H1 (cell line): ENCODE measurements around the gene OGFOD1. TPM values are rescaled to one million over a fixed set of nuclear protein-coding genes. Genes with fewer than 3 reads are reported as not detected.

Experiments
- CTCF ChIA-PET: fragments of 300-600 bp; sonication (Branson Sonifier 250); formaldehyde crosslinking; loops from one replicate; lab custom pipeline; 2021; ENCODE audit not compliant: partially characterized antibody; lab: Charles Lee
- POLR2A ChIA-PET: fragments of 300-600 bp; sonication (Branson Sonifier 250); formaldehyde crosslinking; loops from one replicate; lab custom pipeline; 2021; ENCODE audit warnings: inconsistent platforms; ENCODE audit not compliant: partially characterized antibody; lab: Charles Lee
- DNase-seq, 2 experiments: peaks; one replicate each; pipeline versions ENCODE4 v3.0.0 to v3.0.0-alpha.2; 2010 to 2022; ENCODE audit warnings: low spot score in 2 of 2, low read depth in 1 of 2, mixed read lengths in 1 of 2
- FAIRE-seq: peaks from 2 replicates; lab custom pipeline; 2011; peaks lifted over from hg19 to GRCh38; lab: Jason Lieb, UNC
- H2AFZ ChIP-seq: 2 replicates; pipeline ENCODE4 v1.8.1; 2012; ENCODE audit warnings: low read length, inconsistent platforms
- H2AK5ac ChIP-seq: 2 replicates; pipeline ENCODE4 v1.6.1; 2013; ENCODE audit warnings: low read depth, low read length
- H2BK120ac ChIP-seq: replicated peaks from 2 replicates; pipeline ENCODE3; 2013; ENCODE audit warnings: low read depth, low read length, inconsistent platforms
- H2BK12ac ChIP-seq: 2 replicates; pipeline ENCODE4 v1.6.1; 2013; ENCODE audit warnings: low read depth, low read length
- H2BK15ac ChIP-seq: 2 replicates; pipeline ENCODE4 v1.6.1; 2013; ENCODE audit warnings: low read length
- H2BK20ac ChIP-seq: 2 replicates; pipeline ENCODE4 v1.6.1; 2013; ENCODE audit warnings: low read length
- H2BK5ac ChIP-seq: 2 replicates; pipeline ENCODE4 v1.6.1; 2013; ENCODE audit warnings: low read depth, low read length
- H3K14ac ChIP-seq: 2 replicates; pipeline ENCODE4 v1.6.1; 2013; ENCODE audit warnings: inconsistent platforms; ENCODE audit not compliant: insufficient read length
- H3K18ac ChIP-seq: 2 replicates; pipeline ENCODE4 v1.6.1; 2013; ENCODE audit warnings: low read length; ENCODE audit errors: extremely low read depth
- H3K23ac ChIP-seq: 2 replicates; pipeline ENCODE4 v1.6.1; 2013; ENCODE audit warnings: inconsistent platforms; ENCODE audit not compliant: insufficient read length
- H3K23me2 ChIP-seq: 2 replicates; pipeline ENCODE4 v1.6.1; 2013; ENCODE audit warnings: low read depth, low read length
- H3K27ac ChIP-seq: 2 replicates; pipeline ENCODE4 v1.6.1; 2011; ENCODE audit warnings: low read depth, low read length, inconsistent platforms
- H3K27me3 ChIP-seq, 4 experiments: replicated peaks in 1 of 4; 1 replicate in 1 of 4; 2 replicates in 3 of 4; pipeline versions ENCODE4 v1.6.1 to v1.8.1; 2011 to 2013; ENCODE audit warnings: low read length in 3 of 4, mild to moderate bottlenecking in 3 of 4, inconsistent platforms in 2 of 4, mixed read lengths in 2 of 4, moderate library complexity in 1 of 4; ENCODE audit not compliant: control insufficient read depth in 3 of 4, insufficient read depth in 3 of 4; ENCODE audit errors: extremely low read depth in 1 of 4
- H3K36me3 ChIP-seq, 4 experiments: 2 replicates each; pipeline versions ENCODE4 v1.6.1 to v1.8.1; 2011 to 2013; ENCODE audit warnings: mild to moderate bottlenecking in 4 of 4, low read length in 3 of 4, moderate library complexity in 2 of 4, control low read depth in 1 of 4, inconsistent platforms in 1 of 4; ENCODE audit not compliant: insufficient read depth in 4 of 4, control insufficient read depth in 2 of 4
- H3K4ac ChIP-seq: replicated peaks from 2 replicates; pipeline ENCODE3; 2013; ENCODE audit warnings: low read length, low read depth, mixed read lengths, inconsistent platforms; ENCODE audit not compliant: insufficient read length
- H3K4me1 ChIP-seq, 4 experiments: replicated peaks in 1 of 4; 1 replicate in 1 of 4; 2 replicates in 3 of 4; pipeline versions ENCODE4 v1.6.1 to v1.8.1; 2011 to 2013; ENCODE audit warnings: low read length in 3 of 4, inconsistent platforms in 2 of 4, mixed read lengths in 1 of 4; ENCODE audit not compliant: insufficient read depth in 4 of 4, control insufficient read depth in 3 of 4
- H3K4me2 ChIP-seq, 2 experiments: 2 replicates each; pipeline versions ENCODE4 v1.6.1 to v1.8.1; 2011 to 2013; ENCODE audit warnings: low read depth in 2 of 2, low read length in 2 of 2, control low read depth in 1 of 2, inconsistent platforms in 1 of 2, mild to moderate bottlenecking in 1 of 2; ENCODE audit not compliant: insufficient read depth in 1 of 2
- H3K4me3 ChIP-seq, 4 experiments: fragments of 200-600, 300-600 bp in 1 of 4; sonication (generic), shearing (Covaris generic), sonication (Bioruptor Twin) in 1 of 4; 2 replicates each; pipeline versions ENCODE4 v1.5.1 to v1.8.1; 2011 to 2016; ENCODE audit warnings: low read length in 4 of 4, low read depth in 3 of 4, control low read depth in 2 of 4, inconsistent platforms in 2 of 4, mild to moderate bottlenecking in 2 of 4, mixed read lengths in 1 of 4, moderate library complexity in 1 of 4; ENCODE audit not compliant: insufficient read depth in 2 of 4; ENCODE audit errors: extremely low read depth in 1 of 4
- H3K56ac ChIP-seq: replicated peaks from 2 replicates; pipeline ENCODE3; 2013; ENCODE audit warnings: low read depth, mild to moderate bottlenecking, mixed read lengths, low read length, inconsistent platforms; ENCODE audit not compliant: insufficient read length
- H3K79me1 ChIP-seq: 2 replicates; pipeline ENCODE4 v1.6.1; 2013; ENCODE audit warnings: low read depth, low read length, control low read depth
- H3K79me2 ChIP-seq, 2 experiments: 2 replicates each; pipeline versions ENCODE4 v1.6.1 to v1.8.1; 2012 to 2013; ENCODE audit warnings: low read length in 2 of 2, mild to moderate bottlenecking in 2 of 2, inconsistent platforms in 1 of 2; ENCODE audit not compliant: insufficient read depth in 2 of 2, control insufficient read depth in 1 of 2
- H3K9ac ChIP-seq, 4 experiments: replicated peaks in 1 of 4; 1 replicate in 1 of 4; 2 replicates in 3 of 4; pipeline versions ENCODE4 v1.6.1 to v1.8.1; 2011 to 2013; ENCODE audit warnings: low read depth in 3 of 4, low read length in 3 of 4, control low read depth in 2 of 4, mild to moderate bottlenecking in 2 of 4, moderate library complexity in 2 of 4, inconsistent platforms in 1 of 4; ENCODE audit errors: extremely low read depth in 1 of 4
- H3K9me3 ChIP-seq, 2 experiments: 2 replicates each; pipeline versions ENCODE4 v1.6.1 to v1.8.1; 2012 to 2013; ENCODE audit warnings: mild to moderate bottlenecking in 2 of 2, moderate library complexity in 2 of 2, control low read depth in 1 of 2, inconsistent platforms in 1 of 2, low read depth in 1 of 2, low read length in 1 of 2, mixed read lengths in 1 of 2; ENCODE audit not compliant: insufficient read depth in 2 of 2
- H4K20me1 ChIP-seq, 2 experiments: replicated peaks in 1 of 2; 2 replicates each; pipeline versions ENCODE3 to v1.8.1; 2011 to 2013; ENCODE audit warnings: inconsistent platforms in 2 of 2, low read length in 2 of 2, mild to moderate bottlenecking in 1 of 2; ENCODE audit not compliant: insufficient read depth in 2 of 2, control insufficient read depth in 1 of 2
- H4K5ac ChIP-seq: 2 replicates; pipeline ENCODE4 v1.6.1; 2013; ENCODE audit warnings: low read length, low read depth, mixed read lengths, inconsistent platforms; ENCODE audit not compliant: insufficient read length
- H4K8ac ChIP-seq: 2 replicates; pipeline ENCODE4 v1.8.0; 2013; ENCODE audit warnings: mild to moderate bottlenecking, moderate library complexity, low read length, inconsistent platforms; ENCODE audit not compliant: insufficient read depth; ENCODE audit errors: extremely low read depth
- H4K91ac ChIP-seq: replicated peaks from 2 replicates; pipeline ENCODE3; 2013; ENCODE audit warnings: low read length, mixed read lengths, inconsistent platforms; ENCODE audit not compliant: insufficient read length
- BACH1 ChIP-seq: IDR thresholded peaks from 2 replicates; pipeline ENCODE4 v1.6.1; 2012; ENCODE audit warnings: low read length, improper control_type of control experiment
- CHD2 ChIP-seq: IDR thresholded peaks from 2 replicates; pipeline ENCODE4 v1.6.1; 2012; ENCODE audit warnings: low read length, improper control_type of control experiment
- KDM5A ChIP-seq: fragments of 200-600 bp; IDR thresholded peaks from 2 replicates; pipeline ENCODE4 v1.7.1; 2012; ENCODE audit warnings: mild to moderate bottlenecking, low read length, inconsistent platforms, mixed read lengths
- POU5F1 ChIP-seq: IDR thresholded peaks from 2 replicates; pipeline ENCODE4 v1.6.1; 2011; ENCODE audit warnings: low read depth, mild to moderate bottlenecking, low read length, moderate library complexity
- SIN3A ChIP-seq, 2 experiments: IDR thresholded peaks in 1 of 2; conservative IDR thresholded peaks in 1 of 2; 2 replicates each; pipeline ENCODE4 v1.6.1; 2011 to 2012; ENCODE audit warnings: low read length in 2 of 2, improper control_type of control experiment in 1 of 2, low read depth in 1 of 2, mild to moderate bottlenecking in 1 of 2
- SP1 ChIP-seq: IDR thresholded peaks from 2 replicates; pipeline ENCODE4 v1.6.1; 2011; ENCODE audit warnings: low read depth, low read length
- SP4 ChIP-seq: IDR thresholded peaks from 2 replicates; pipeline ENCODE4 v1.6.1; 2012; ENCODE audit warnings: low read length, inconsistent platforms
- WGBS, 2 experiments: shearing (Covaris generic) in 1 of 2; methylation state at CpG; one replicate each; pipeline versions ENCODE4 v1.1.6 to v1.1.7; 2013 to 2015; ENCODE audit warnings: low lambda C conversion rate in 2 of 2, mixed read lengths in 2 of 2, inconsistent platforms in 1 of 2, low coverage in 1 of 2, missing lambda C conversion rate in 1 of 2; ENCODE audit not compliant: insufficient replicate concordance in 2 of 2, insufficient coverage in 1 of 2, insufficient read length in 1 of 2; ENCODE audit errors: extremely low coverage in 1 of 2, missing lambda C conversion rate in 1 of 2; 5-methylcytosine and 5-hydroxymethylcytosine counted together
- polyA plus RNA-seq, 7 experiments: library from polyadenylated mRNA; depleted of rRNA in 3 of 7; stranded (reverse) in 5 of 7; unstranded in 2 of 7; fragments of >200 nt in 5 of 7; fragments of 200-250 nt in 2 of 7; gene quantifications; 1 replicate in 5 of 7; 2 replicates in 1 of 7; 4 replicates in 1 of 7; pipeline versions ENCODE4 v1.2.1 to v1.2.3, GENCODE V29; 2011 to 2013; ENCODE audit warnings: missing spikeins in 2 of 7, mixed read lengths in 2 of 7
- total RNA-seq: library from RNA; stranded (reverse); fragmentation: NEBNext Ultra II Directional; extraction: Animal tissue kit (Norgen Biotek cat#: 25700); gene quantifications from 2 replicates; pipeline ENCODE4 v1.2.1, GENCODE V29; 2021
- TF ChIP-seq, protein P1 (sequence below): IDR thresholded peaks from 2 replicates; pipeline ENCODE4 v1.6.1; 2012; ENCODE audit warnings: inconsistent platforms

OGFOD1 gene
- total and polyA plus RNA-seq, 2 of the 8 experiments (the other 6 are each of a cell fraction or from before 2014, with no cell fraction given) = 24.6 to 61.4 TPM

DNA sequence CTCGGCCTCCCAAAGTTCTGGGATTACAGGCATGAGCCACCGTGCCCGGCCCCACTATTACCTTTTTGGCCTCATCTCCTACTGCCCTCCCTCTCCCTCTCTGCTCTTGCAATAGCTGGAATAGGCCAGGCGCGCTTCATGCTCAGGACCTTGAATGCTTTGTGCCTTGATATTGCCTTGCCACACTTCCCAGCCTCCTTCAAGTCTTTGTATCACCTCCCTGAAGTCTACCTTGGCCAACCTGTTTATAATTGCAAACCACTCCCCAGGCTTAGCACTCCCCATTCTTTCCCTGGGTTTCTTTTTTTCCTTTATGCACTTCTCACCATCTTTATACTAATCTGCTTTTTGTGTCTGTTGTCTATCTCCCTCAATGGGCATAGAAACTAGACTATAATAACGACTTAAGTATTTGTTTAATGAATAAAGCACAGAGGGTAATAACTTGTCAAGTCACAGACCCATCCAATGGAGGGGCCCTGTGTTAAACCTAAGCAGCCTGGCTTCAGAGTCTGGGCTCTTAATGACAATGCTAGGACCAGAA is 6.6 kb downstream of the OGFOD1 start:
- DNase-seq (no peak), FAIRE-seq (no peak)
- no peak overlapping the region for H4K91ac ChIP-seq
- no peaks in the 10 kb centered on the region for H3K9me3 ChIP-seq
- no peaks in the 10 kb centered on the region; the same call in 1 of the 2 replicates for H3K79me1 ChIP-seq
- H3K18ac ChIP-seq = no peak overlapping the region
- H3K9ac ChIP-seq = no peak overlapping the region
- H3K4me2 ChIP-seq = no peak overlapping the region
- H3K4me3 ChIP-seq = no peak overlapping the region
- peaks cover 0 to 7% of the 10 kb centered on the region in 2 experiments; a peak in 2 of 4 replicates for H3K79me2 ChIP-seq
- no peak overlapping the region for H2BK120ac ChIP-seq
- ChIA-PET POLR2A (interaction anchor here (1.0 kb wide), 1 partner anchor 11 kb away, joined by 3 read pairs; no protein-coding TSS in a partner anchor), CTCF (no interaction called here)
- no peaks in the 10 kb centered on the region for H3K23me2 ChIP-seq
- WGBS, 2 experiments = 90% methylated on average over 6 of the region's 6 CpGs; no CpG with 5 or more reads in 1 of the 2 experiments
- peaks cover 12 to 73% (median 44%) of the 10 kb centered on the region in 4 experiments for H3K36me3 ChIP-seq
- H3K27ac ChIP-seq = no peak overlapping the region
- H2BK20ac ChIP-seq = no peak overlapping the region
- no peak overlapping the region for H4K8ac ChIP-seq
- no peak overlapping the region for H2AK5ac ChIP-seq
- H3K23ac ChIP-seq = no peak overlapping the region
- no peak overlapping the region for H3K14ac ChIP-seq
- H2BK15ac ChIP-seq = no peak overlapping the region
- no peak overlapping the region for H3K56ac ChIP-seq
- H3K4ac ChIP-seq = no peak overlapping the region
- no peaks in the 10 kb centered on the region for H3K4me1 ChIP-seq
- H4K20me1 ChIP-seq = no peaks in the 10 kb centered on the region
- H2BK12ac ChIP-seq = no peak overlapping the region
- no peak overlapping the region for H2BK5ac ChIP-seq
- no peak overlapping the region for H2AFZ ChIP-seq
- TF ChIP-seq SIN3A (conservative IDR thresholded peaks at IDR 0.05 in 1 of 2, IDR thresholded peaks at IDR 0.05 in 1 of 2; ENCODE audit: low read depth in 1 of 2, low read length in 2 of 2) (no peak), CHD2 (no peak), SP1 (no peak), POU5F1 (no peak), SP4 (no peak), BACH1 (no peak), KDM5A (no peak)
- TF ChIP-seq, protein P1, sequence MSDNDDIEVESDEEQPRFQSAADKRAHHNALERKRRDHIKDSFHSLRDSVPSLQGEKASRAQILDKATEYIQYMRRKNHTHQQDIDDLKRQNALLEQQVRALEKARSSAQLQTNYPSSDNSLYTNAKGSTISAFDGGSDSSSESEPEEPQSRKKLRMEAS = no peak
- no peak overlapping the region for H4K5ac ChIP-seq
- no peaks in the 10 kb centered on the region for H3K27me3 ChIP-seq
